Ishikawa (cell line): ENCODE data around the gene FLII.

Experiments used
- CEBPB ChIP-seq: IDR thresholded peaks from 2 replicates; pipeline ENCODE4 v1.6.1; 2012
- CREB1 ChIP-seq: IDR thresholded peaks from 2 replicates; pipeline ENCODE4 v1.6.1; 2012; ENCODE audit warnings: low read depth
- EGR1 ChIP-seq: IDR thresholded peaks from 2 replicates; pipeline ENCODE4 v1.6.1; 2012
- EP300 ChIP-seq: IDR thresholded peaks from 2 replicates; pipeline ENCODE4 v1.6.1; 2012; ENCODE audit warnings: borderline replicate concordance
- FOXM1 ChIP-seq: IDR thresholded peaks from 2 replicates; pipeline ENCODE4 v1.6.1; 2012; ENCODE audit warnings: low read depth, borderline replicate concordance
- NFIC ChIP-seq: IDR thresholded peaks from 2 replicates; pipeline ENCODE4 v1.6.1; 2012
- RAD21 ChIP-seq: IDR thresholded peaks from 2 replicates; pipeline ENCODE4 v1.6.1; 2012; ENCODE audit warnings: low read depth
- TAF1 ChIP-seq: IDR thresholded peaks from 2 replicates; pipeline ENCODE4 v1.6.1; 2012; ENCODE audit warnings: low read depth, mild to moderate bottlenecking
- TCF12 ChIP-seq: IDR thresholded peaks from 2 replicates; pipeline ENCODE4 v1.6.1; 2012; ENCODE audit warnings: low read depth
- TEAD4 ChIP-seq: IDR thresholded peaks from 2 replicates; pipeline ENCODE4 v1.6.1; 2012
- YY1 ChIP-seq: IDR thresholded peaks from 2 replicates; pipeline ENCODE4 v1.6.1; 2012; ENCODE audit warnings: low read depth
- ZBTB7A ChIP-seq: IDR thresholded peaks from 2 replicates; pipeline ENCODE4 v1.6.1; 2012; ENCODE audit warnings: low read depth
- TF ChIP-seq, protein P1 (sequence below): IDR thresholded peaks from 2 replicates; pipeline ENCODE4 v1.6.1; 2012
- TF ChIP-seq, protein P2 (sequence below): IDR thresholded peaks from 2 replicates; pipeline ENCODE4 v1.6.1; 2012
- TF ChIP-seq, protein P3 (sequence below): IDR thresholded peaks from 2 replicates; pipeline ENCODE4 v1.6.1; 2012; ENCODE audit warnings: low read depth, mild to moderate bottlenecking

Gene FLII

DNA sequence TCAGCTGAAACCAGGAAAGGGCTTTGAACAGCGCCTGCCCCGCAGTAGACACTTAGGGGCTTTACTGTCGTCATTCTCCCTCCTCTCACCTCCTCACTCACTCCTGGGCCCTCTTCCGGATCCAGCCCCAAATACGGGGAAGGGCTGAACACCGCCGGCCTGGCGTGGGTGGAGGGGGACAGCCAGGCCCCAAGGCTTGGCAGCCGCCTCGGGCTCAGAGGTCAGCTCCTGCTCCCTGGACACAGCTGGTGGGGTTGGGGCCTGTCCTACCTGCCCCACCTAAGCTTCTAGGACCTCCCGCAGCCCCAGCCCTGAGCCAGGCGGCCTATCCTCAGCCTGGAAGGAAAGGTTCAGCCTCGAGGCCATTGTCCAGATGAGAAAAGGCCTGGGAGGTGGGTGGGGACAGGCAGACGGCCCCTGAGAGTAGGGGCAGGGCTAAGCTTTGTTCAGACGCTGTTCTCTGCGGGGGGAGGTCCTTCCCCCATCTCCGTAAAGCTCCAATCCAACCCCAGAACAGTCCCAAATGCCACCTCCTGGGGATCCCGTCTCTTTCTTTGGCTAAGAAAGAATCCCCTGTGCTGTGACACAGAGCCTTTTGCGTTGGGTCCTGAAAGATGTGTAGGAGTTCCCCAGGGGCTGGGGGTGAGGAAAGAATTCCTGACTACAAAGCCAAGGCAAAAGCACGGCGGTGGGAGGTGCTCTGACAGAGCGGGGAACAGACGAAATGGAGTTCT, 34.0 kb downstream of the FLII start:
- TF ChIP-seq TCF12, result no peak
- TF ChIP-seq YY1, result no peak
- no peak for TF ChIP-seq EGR1
- TF ChIP-seq FOXM1, result no peak
- TF ChIP-seq, protein P1, sequence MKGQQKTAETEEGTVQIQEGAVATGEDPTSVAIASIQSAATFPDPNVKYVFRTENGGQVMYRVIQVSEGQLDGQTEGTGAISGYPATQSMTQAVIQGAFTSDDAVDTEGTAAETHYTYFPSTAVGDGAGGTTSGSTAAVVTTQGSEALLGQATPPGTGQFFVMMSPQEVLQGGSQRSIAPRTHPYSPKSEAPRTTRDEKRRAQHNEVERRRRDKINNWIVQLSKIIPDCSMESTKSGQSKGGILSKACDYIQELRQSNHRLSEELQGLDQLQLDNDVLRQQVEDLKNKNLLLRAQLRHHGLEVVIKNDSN, result no peak
- TF ChIP-seq, protein P2, sequence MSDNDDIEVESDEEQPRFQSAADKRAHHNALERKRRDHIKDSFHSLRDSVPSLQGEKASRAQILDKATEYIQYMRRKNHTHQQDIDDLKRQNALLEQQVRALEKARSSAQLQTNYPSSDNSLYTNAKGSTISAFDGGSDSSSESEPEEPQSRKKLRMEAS, result no peak
- no peak for TF ChIP-seq CEBPB
- no peak for TF ChIP-seq NFIC
- TF ChIP-seq EP300, result no peak
- TF ChIP-seq CREB1, result no peak
- TF ChIP-seq ZBTB7A, result no peak
- no peak for TF ChIP-seq TAF1
- no peak for TF ChIP-seq RAD21
- TF ChIP-seq, protein P3, sequence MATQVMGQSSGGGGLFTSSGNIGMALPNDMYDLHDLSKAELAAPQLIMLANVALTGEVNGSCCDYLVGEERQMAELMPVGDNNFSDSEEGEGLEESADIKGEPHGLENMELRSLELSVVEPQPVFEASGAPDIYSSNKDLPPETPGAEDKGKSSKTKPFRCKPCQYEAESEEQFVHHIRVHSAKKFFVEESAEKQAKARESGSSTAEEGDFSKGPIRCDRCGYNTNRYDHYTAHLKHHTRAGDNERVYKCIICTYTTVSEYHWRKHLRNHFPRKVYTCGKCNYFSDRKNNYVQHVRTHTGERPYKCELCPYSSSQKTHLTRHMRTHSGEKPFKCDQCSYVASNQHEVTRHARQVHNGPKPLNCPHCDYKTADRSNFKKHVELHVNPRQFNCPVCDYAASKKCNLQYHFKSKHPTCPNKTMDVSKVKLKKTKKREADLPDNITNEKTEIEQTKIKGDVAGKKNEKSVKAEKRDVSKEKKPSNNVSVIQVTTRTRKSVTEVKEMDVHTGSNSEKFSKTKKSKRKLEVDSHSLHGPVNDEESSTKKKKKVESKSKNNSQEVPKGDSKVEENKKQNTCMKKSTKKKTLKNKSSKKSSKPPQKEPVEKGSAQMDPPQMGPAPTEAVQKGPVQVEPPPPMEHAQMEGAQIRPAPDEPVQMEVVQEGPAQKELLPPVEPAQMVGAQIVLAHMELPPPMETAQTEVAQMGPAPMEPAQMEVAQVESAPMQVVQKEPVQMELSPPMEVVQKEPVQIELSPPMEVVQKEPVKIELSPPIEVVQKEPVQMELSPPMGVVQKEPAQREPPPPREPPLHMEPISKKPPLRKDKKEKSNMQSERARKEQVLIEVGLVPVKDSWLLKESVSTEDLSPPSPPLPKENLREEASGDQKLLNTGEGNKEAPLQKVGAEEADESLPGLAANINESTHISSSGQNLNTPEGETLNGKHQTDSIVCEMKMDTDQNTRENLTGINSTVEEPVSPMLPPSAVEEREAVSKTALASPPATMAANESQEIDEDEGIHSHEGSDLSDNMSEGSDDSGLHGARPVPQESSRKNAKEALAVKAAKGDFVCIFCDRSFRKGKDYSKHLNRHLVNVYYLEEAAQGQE, result no peak
- TF ChIP-seq TEAD4, result no peak

DNA sequence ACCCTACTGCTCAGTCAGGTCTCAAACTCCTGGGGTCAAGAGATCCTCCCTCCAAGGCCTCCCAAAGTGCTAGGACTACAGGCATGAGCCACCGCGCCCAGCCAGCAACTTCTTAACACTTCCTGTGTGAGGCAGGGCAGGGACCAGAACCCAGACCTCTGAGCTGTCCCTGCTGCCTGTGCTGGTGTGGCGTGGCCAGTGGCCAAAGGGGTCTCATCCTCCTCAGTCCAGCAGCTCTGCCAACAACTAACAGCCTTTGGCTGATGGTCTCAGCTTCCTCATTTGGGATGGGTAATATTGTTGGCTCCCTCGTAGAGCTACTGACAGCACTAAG, 34.5 kb downstream of the FLII start:
- no peak for TF ChIP-seq EGR1

DNA sequence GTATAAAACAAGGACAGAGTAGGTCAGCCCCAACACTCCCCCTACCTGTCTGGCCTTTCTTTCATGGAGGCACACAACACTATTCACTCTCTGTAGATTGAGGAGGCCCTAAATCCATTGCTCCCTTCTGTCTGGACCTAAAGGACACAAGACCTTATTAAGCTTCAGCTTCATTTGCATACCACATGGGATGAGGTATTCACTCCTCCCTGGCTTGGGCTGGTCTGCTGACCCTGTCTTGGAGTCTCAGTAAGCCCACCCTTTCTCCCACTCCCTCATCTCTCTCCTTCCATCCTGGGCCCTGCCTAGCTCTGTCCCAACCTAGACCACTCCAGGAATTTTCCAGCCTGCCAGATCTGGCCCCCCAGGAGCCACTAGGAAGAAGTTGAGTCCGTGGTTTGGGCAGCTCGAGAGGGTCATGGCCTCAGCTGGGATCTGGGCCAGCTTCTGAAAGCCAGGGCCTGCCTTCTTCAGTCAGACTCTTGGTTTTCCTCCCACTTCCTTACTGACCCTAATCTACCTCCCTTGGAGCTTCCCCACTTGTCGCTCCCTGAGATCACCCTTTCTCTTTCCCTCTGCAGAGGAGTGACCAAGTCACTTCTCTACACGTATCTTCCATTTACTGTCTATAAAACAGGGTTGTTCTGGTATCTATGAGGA, 39.7 kb downstream of the FLII start:
- TF ChIP-seq TCF12, result no peak
- TF ChIP-seq, protein P1, result no peak
- TF ChIP-seq, protein P2, result no peak

DNA sequence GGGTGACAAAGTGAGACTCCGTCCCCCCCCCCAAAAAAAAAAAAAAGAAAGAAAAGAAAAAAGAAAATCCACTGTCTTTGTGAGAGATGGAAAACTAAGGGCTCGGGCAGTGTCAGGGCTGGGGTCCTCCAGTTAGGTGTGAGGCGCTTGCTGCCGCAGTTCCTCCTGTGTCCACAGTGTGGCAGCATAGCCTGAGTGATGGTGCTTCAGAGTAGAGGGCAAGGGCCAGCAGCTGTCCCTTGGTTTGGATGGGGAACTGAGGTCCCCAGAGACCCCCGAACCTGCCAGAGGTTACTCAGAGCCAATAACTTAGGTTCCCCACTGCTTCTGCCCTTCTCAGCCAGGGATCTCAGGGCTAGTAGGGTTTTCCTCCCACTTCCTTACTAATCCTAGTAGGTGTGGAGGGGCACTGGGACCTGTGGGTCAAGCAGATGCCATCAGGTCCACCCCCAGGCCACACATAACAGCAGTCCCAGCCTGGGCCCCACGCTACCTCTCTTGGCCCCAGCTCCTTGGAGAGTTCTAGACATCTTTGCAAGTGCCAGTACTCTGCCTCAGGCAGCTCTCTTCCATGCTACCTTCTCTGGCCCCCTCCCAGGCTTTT, 41.0 kb downstream of the FLII start:
- TF ChIP-seq TAF1 (no peak), RAD21 (peak; percentile 95)

DNA sequence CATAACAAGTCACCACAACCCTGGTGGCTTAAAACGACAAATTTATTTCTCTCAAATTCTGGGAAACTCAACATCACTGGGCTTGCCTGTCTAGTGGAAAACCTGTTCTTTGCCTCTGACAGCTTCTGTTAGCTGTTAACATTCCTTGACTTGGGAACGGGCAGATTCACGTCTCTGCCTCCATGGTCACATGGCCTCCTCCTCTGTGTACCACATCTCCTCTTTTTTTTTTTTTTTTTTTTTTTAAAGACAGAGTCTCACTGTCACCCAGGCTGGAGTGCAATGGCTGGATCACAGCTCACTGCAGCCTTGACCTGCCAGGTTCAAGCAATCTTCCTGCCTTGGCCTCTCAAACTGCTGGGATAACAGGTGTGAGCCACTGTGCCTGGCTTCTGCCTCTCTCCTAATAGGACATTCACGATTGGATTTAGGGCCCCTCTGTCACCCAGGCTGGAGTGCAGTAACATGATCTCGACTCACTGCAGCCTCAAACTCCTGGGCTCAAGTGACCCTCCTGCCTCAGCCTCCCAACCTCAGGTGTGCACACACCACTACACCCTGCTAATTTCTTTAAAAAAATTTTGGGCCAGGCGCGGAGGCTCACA, 44.8 kb downstream of the FLII start:
- no peak for TF ChIP-seq NFIC
- TF ChIP-seq, protein P1, result peak; percentile 60
- TF ChIP-seq ZBTB7A, result no peak

DNA sequence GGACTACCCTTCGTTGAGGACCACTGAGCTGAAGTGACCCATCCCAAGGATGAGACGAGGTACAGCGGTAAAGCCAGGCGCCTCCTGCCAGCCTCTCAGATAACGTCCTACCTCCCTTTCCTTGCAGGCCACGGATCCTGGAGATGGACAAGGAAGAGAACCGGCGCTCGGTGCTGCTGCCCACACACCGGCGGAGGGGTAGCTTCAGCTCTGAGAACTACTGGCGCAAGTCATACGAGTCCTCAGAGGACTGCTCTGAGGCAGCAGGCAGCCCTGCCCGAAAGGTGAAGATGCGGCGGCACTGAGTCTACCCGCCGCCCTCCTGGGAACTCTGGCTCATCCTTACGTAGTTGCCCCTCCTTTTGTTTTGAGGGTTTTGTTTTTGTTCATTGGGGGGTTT, 50.4 kb downstream of the FLII start:
- TF ChIP-seq TCF12, result no peak

DNA sequence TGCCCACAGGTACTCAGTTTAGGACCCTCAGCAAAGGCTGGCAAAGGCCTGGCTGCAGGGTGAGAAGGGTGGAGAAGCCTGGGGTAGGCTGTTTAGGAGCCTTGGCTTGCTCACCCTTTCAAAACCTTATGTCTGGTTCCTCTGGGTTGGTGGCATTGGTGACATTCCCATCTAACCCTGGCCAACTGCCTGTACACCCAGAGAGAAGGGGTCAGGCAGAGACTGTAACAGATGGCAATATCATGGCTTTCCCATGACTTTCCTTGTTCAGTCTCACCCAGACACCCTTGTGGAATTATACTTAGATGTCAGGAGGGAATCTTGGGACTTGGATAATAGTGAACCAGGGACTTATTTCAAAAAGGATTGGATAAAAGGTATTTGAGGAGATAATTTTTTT, 51.6 kb downstream of the FLII start:
- no peak for TF ChIP-seq NFIC
- TF ChIP-seq TAF1, result no peak
- TF ChIP-seq, protein P2, result no peak
- TF ChIP-seq, protein P1, result no peak
- TF ChIP-seq CREB1, result no peak
- TF ChIP-seq TEAD4, result no peak
- no peak for TF ChIP-seq EGR1
- TF ChIP-seq, protein P3, result no peak
